ENCODE results near the gene CCSER1.
A peak's percentile ranks its signal among the peaks of the same experiment; 100 is the strongest.
"Not testable (repeated sequence)": the region's sequence is repeated elsewhere in the genome, so short reads cannot be mapped to it uniquely, and the experiment has no call there.

The CCSER1 gene

DNA sequence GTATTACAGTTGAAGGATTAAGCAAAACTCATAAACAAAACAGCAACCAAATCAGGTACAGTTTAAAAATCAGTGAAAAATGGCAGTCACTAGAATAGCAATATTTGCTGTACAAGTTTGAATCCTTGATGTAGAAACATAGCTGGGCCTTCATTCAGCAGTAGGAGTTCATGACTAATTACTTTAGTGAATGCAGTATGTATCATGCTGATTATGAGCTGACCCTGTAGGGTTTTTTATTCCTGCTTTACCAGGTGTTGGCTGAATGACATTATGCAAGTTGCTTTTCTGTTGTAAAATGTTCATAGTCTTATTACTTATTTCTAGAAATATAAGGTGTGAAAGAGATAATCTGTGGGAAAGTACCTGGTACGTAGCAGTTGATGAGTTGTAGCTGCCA lies 179.6 kb downstream of the CCSER1 start:
- DNase-seq (ENCODE audit: low read depth): no peak
- TF ChIP-seq, protein P1, sequence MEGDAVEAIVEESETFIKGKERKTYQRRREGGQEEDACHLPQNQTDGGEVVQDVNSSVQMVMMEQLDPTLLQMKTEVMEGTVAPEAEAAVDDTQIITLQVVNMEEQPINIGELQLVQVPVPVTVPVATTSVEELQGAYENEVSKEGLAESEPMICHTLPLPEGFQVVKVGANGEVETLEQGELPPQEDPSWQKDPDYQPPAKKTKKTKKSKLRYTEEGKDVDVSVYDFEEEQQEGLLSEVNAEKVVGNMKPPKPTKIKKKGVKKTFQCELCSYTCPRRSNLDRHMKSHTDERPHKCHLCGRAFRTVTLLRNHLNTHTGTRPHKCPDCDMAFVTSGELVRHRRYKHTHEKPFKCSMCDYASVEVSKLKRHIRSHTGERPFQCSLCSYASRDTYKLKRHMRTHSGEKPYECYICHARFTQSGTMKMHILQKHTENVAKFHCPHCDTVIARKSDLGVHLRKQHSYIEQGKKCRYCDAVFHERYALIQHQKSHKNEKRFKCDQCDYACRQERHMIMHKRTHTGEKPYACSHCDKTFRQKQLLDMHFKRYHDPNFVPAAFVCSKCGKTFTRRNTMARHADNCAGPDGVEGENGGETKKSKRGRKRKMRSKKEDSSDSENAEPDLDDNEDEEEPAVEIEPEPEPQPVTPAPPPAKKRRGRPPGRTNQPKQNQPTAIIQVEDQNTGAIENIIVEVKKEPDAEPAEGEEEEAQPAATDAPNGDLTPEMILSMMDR (conservative IDR thresholded peaks at IDR 0.05; ENCODE audit: low read depth, low read length): no peak
- no peak overlapping the region for H3K4me3 ChIP-seq (ENCODE audit: low read length)

DNA sequence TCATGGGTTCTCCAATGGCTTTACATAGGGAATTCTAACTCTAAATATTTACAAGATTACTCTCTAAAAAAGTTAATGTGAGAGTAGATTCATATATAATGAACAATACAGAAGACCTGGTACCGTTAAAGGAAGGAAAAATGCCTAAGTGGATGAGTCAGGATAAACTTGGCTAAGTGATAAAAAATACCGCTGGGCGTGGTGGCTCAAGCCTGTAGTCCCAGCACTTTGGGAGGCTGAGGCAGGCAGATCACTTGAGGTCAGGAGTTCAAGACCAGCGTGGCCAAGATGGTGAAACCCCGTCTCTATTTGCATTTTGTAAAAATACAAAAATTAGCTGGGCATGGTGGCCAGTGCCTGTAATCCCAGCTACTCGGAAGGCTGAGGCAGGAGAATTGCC lies 189.9 kb downstream of the CCSER1 start:
- not testable (repeated sequence) for H3K4me3 ChIP-seq (ENCODE audit: low read length)
- DNase-seq (ENCODE audit: low read depth): peak; percentile 2

DNA sequence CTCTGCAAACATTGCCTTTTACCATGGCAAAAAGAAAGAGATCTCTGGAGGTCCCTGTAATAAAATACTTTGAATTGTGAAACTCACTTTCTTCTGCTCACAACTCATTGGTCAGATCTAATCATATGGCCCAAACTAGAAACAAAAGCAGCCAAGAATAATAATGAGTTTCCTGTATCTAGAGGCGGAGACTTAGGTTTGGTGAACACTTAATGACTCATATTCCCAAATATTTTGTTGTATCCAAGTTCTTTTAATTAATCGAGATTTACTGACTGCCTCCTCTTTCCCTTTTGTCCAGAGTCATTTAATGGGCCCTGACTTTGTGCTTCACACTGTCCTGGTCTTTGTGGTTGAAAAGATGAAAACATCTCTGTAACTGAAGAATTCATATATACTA lies 190.6 kb downstream of the CCSER1 start:
- DNase-seq (ENCODE audit: low read depth): peak; percentile 25
- TF ChIP-seq, protein P1 (conservative IDR thresholded peaks at IDR 0.05; ENCODE audit: low read depth, low read length): no peak
- no peak overlapping the region for H3K4me3 ChIP-seq (ENCODE audit: low read length)

DNA sequence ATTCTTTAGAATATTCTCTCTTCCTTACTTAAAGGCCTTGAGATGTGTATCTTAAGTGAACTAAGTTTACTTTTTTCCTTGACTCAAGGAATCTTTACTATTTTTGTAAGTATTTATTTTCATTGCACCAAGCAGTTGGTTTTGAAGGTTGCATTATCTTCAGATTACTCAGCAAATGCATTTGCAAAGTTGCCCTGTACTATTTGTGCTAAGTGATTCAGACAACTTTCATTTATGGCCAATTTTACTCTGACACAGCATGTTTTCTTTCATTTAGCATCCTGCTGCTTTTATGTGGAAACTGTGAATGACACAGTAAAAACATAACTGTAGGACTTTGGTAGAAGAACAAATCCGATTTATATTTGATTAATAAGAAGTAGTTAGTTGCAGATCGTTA lies 191.0 kb downstream of the CCSER1 start:
- peak; percentile 55 for DNase-seq (ENCODE audit: low read depth)
- TF ChIP-seq, protein P1 (conservative IDR thresholded peaks at IDR 0.05; ENCODE audit: low read depth, low read length): no peak
- no peak overlapping the region for H3K4me3 ChIP-seq (ENCODE audit: low read length)

DNA sequence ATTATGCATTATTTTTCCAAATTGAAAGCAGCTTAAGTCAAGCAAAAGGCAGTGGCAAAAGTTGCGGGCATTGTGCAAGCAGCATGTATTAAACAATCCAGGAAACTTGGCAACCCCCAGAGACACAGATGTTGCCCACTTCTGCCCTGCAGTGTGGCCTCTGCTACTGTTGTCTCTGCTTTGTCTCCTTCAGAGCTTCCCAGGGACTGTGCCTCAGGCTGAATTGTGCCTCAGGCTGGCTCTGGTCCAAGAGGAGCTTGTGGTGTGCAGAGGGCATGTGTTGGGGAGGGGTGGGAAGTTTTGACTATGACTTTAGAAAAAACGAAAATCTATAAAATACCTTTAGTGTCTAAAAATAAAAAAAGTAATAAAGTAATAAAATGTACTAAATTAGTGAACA lies 201.4 kb downstream of the CCSER1 start:
- DNase-seq (ENCODE audit: low read depth): peak; percentile 10
- H3K4me3 ChIP-seq (ENCODE audit: low read length): no peak overlapping the region
- TF ChIP-seq, protein P1 (conservative IDR thresholded peaks at IDR 0.05; ENCODE audit: low read depth, low read length): no peak

DNA sequence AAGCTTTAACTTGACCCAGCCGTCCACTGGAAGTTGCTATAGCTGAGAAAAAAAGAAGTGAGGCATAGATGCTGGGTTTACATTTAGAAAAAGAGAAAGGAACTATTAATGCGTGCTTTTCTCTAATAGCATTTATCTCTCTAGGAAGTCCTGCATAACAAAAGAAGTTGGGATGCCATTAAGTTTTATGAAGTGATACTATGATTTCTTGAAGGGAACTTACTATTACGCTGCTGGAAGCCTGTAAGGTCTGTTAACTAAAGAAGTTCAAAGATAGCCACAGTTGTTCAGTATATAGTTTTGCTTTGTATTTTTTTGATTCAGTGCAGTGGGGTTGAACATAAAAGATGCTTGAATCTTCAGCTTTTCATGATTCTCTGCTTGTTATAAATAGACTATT lies 203.4 kb downstream of the CCSER1 start:
- no peak for DNase-seq (ENCODE audit: low read depth)
- H3K4me3 ChIP-seq (ENCODE audit: low read length): no peak overlapping the region
- TF ChIP-seq, protein P1 (conservative IDR thresholded peaks at IDR 0.05; ENCODE audit: low read depth, low read length): no peak

DNA sequence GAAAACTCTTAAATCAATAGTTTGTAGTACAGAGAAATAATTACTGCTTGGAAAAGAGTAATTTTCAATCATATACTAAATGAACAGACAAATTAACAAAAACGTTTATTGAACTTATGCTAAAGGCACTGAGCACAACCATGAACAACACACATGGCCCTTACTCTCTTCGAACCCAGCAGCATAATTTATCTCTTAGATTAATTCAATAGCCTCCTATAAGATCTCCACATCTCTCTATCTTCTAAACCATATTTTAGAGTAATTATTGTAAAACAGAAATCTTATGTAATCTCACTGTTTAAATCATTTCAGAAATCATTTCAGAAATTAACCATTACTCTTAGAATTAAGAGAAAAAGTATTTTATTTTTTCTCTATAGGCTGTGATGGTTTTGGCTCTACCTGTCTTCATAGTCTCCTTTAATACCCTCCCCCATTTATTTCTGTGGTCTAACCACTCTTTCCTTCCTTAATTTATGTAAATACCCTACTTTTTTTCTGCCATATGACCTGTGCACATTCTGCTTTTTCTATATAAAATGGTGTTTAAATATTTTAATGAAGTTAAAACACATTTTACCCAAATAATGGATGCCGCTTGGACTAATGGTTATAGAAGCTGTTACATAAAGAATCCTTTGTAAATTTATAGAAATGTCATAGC lies 218.5 kb downstream of the CCSER1 start:
- H3K4me3 ChIP-seq (ENCODE audit: low read length): no peak overlapping the region
- TF ChIP-seq, protein P1 (conservative IDR thresholded peaks at IDR 0.05; ENCODE audit: low read depth, low read length): no peak
- no peak for DNase-seq (ENCODE audit: low read depth)
